Small intestine (tissue), 7 donors: Measurements from ENCODE around the gene OPA3. TPM values are rescaled to one million over a fixed set of nuclear protein-coding genes. Genes with fewer than 3 reads are reported as not detected.

ENCODE experiments used
- DNase-seq, 2 donors: peaks; one replicate each; pipeline versions ENCODE4 v3.0.0 to v3.0.0-alpha.2; 2013
- FAIRE-seq: peaks from 2 replicates; lab custom pipeline; 2012; peaks lifted over from hg19 to GRCh38; lab: Jason Lieb, UNC
- H3K27ac ChIP-seq, 3 donors: one replicate each; pipeline ENCODE4 v1.5.1; 2013; ENCODE audit warnings: low read length in 2 of 3, mild to moderate bottlenecking in 2 of 3, control low read depth in 1 of 3, inconsistent platforms in 1 of 3, low read depth in 1 of 3, moderate library complexity in 1 of 3
- H3K27me3 ChIP-seq, 3 donors: one replicate each; pipeline ENCODE4 v1.6.1; 2013; ENCODE audit warnings: low read length in 3 of 3, inconsistent platforms in 1 of 3; ENCODE audit not compliant: control insufficient read depth in 3 of 3, insufficient read depth in 3 of 3
- H3K36me3 ChIP-seq, 3 donors: one replicate each; pipeline ENCODE4 v1.6.1; 2013; ENCODE audit warnings: low read length in 3 of 3, inconsistent platforms in 1 of 3, low read depth in 1 of 3, mild to moderate bottlenecking in 1 of 3, moderate library complexity in 1 of 3; ENCODE audit not compliant: control insufficient read depth in 3 of 3, insufficient read depth in 2 of 3
- H3K4me1 ChIP-seq, 3 donors: one replicate each; pipeline ENCODE4 v1.6.1; 2013; ENCODE audit warnings: low read length in 2 of 3, inconsistent platforms in 1 of 3, low read depth in 1 of 3, mild to moderate bottlenecking in 1 of 3, moderate library complexity in 1 of 3; ENCODE audit not compliant: control insufficient read depth in 3 of 3, insufficient read depth in 2 of 3
- H3K4me3 ChIP-seq, 3 donors: one replicate each; pipeline ENCODE4 v1.5.1; 2013; ENCODE audit warnings: low read length in 3 of 3, control low read depth in 1 of 3, inconsistent platforms in 1 of 3, low read depth in 1 of 3, mild to moderate bottlenecking in 1 of 3, moderate library complexity in 1 of 3
- H3K9me3 ChIP-seq, 2 donors: one replicate each; pipeline ENCODE4 v1.6.1; 2013; ENCODE audit warnings: low read depth in 1 of 2, low read length in 1 of 2; ENCODE audit not compliant: control insufficient read depth in 2 of 2, insufficient read depth in 1 of 2
- WGBS, 3 donors: extraction: QIAGEN DNeasy Blood & Tissue Kit; methylation state at CpG; one replicate each; pipeline ENCODE4 v1.1.7; 2013; 5-methylcytosine and 5-hydroxymethylcytosine counted together
- polyA plus RNA-seq, 4 donors: library from polyadenylated mRNA; stranded (reverse) in 3 of 4; unstranded in 1 of 4; fragments of 200-250 nt in 3 of 4; fragments of 120-200 nt in 1 of 4; gene quantifications; one replicate each; pipeline versions ENCODE4 v1.2.1 to v1.2.3, GENCODE V29; 2013
- donor health status: healthy with polysubstance abuse.
- donor health status: control.
- donor health status: control.
- donor health status: Bipolar disorder and iron deficiency.
- donor health status: healthy.

The OPA3 gene
- polyA plus RNA-seq, 4 donors = 4.5 to 9.4 (median 6.4) TPM

GRCh38 chr19:45578861-45579260, 5.7 kb downstream of the OPA3 start:
- Histone ChIP-seq H3K27ac (no peak overlapping the region), H3K4me3 (no peak overlapping the region), H3K4me1 (peaks cover 0 to 16% (median 1%) of the 10 kb centered on the region in 3 donors), H3K36me3 (peaks cover 2 to 20% (median 2%) of the 10 kb centered on the region in 3 donors), H3K9me3 (no peaks in the 10 kb centered on the region), H3K27me3 (no peaks in the 10 kb centered on the region)
- DNase-seq = no peak
- no peak for FAIRE-seq
- WGBS, 3 donors = 75 to 92% (median 80%) methylated on average over 5 of the region's 5 CpGs

GRCh38 chr19:45577111-45577905, 7.3 kb downstream of the OPA3 start:
- H3K36me3 ChIP-seq = peaks cover under 1 to 23% (median 2%) of the 10 kb centered on the region in 3 donors
- H3K27ac ChIP-seq = peak overlapping the region in 2 of 3 donors; percentile 41 to 64
- FAIRE-seq (no peak), DNase-seq (peak; percentile 31 to 69)
- H3K9me3 ChIP-seq = no peaks in the 10 kb centered on the region
- H3K27me3 ChIP-seq = no peaks in the 10 kb centered on the region
- no peak overlapping the region for H3K4me3 ChIP-seq
- H3K4me1 ChIP-seq = peaks cover 0 to 16% (median 1%) of the 10 kb centered on the region in 3 donors
- WGBS, 3 donors = 37 to 43% (median 40%) methylated on average over 11 of the region's 11 CpGs

DNA sequence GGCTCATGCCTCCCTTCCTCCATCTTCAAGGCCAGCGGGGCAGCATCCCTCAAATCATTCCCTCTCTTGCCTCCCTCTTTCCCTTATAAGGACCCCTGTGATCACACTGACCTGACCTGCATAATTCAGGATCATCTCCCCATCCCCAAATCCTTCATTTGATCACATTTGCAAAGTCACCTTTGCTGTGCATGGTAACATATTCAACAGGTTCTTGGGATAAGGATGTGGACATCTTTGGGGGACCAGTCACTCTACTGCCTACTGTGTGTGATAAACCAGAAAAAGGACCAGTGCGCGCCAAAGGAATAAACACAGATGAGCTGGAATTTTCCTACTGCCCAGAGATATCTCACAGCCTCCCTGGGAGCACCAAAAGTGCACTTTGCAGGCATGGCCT, 7.9 kb downstream of the OPA3 start:
- DNase-seq = no peak
- no peak for FAIRE-seq
- Histone ChIP-seq H3K27me3 (no peaks in the 10 kb centered on the region), H3K27ac (peak overlapping the region in 2 of 3 donors; percentile 14 to 64), H3K9me3 (no peaks in the 10 kb centered on the region), H3K4me3 (no peak overlapping the region), H3K4me1 (peaks cover 0 to 16% (median 1%) of the 10 kb centered on the region in 3 donors), H3K36me3 (peaks cover 0 to 17% (median 0%) of the 10 kb centered on the region in 3 donors)
- WGBS, 3 donors = 58 to 92% (median 92%) methylated on average over 3 of the region's 3 CpGs

GRCh38 chr19:45575216-45575615, 9.4 kb downstream of the OPA3 start:
- DNase-seq = no peak
- H3K27me3 ChIP-seq = no peaks in the 10 kb centered on the region
- WGBS, 3 donors = 80 to 85% (median 82%) methylated on average over 5 of the region's 5 CpGs
- no peak overlapping the region for H3K4me3 ChIP-seq
- H3K27ac ChIP-seq = peak overlapping the region in 1 of 3 donors; percentile 61
- H3K9me3 ChIP-seq = no peaks in the 10 kb centered on the region
- no peak for FAIRE-seq
- H3K36me3 ChIP-seq = peaks cover 0 to 11% (median 0%) of the 10 kb centered on the region in 3 donors
- H3K4me1 ChIP-seq = peaks cover 0 to 16% (median 1%) of the 10 kb centered on the region in 3 donors

- Histone ChIP-seq H3K27ac (peak overlapping the region in 1 of 3 donors; percentile 45), H3K36me3 (peaks cover 0 to 14% (median 0%) of the 10 kb centered on the region in 3 donors), H3K9me3 (no peaks in the 10 kb centered on the region), H3K4me1 (peaks cover 0 to 16% (median 3%) of the 10 kb centered on the region in 3 donors), H3K4me3 (no peak overlapping the region), H3K27me3 (no peaks in the 10 kb centered on the region)
- 73 to 90% (median 85%) methylated on average over 4 of the region's 4 CpGs for WGBS, 3 donors
- FAIRE-seq (no peak), DNase-seq (no peak)
Measured at GRCh38 chr19:45574526-45574925, 10.1 kb downstream of the OPA3 start.

DNA sequence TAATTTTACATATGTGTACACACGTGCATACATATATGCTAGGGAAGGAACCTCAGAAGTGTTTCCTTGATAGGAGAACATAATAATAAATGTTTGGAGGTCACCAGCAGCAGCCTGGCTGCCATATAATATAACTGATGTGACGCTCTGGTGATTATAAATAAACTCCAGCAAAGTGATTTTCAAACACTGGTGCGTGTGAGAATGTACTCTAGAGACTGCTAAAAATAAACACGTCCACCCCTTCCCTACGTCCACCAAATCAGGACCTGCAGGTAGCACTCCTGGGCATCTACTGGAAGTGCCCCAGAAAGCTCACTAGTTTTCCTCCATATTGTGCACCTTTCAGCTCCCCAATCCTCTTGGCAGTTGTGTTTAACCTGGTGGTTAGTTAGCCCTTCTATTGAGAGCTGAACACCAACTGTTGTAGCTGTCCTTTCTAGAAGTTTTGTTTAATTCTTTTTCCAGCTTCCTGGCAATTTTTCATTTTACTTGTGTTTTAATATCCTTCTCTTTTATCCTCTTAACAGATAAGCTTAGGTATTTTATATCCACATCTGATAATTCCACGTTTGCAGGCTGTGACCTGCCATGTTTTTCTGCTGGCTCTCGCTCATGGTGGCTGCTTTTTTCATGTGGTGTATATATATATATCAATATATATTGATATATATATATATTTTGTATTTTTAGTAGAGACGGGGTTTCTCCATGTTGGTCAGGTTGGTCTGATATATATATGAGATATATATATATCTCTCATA, 13.0 kb downstream of the OPA3 start:
- FAIRE-seq (no peak), DNase-seq (no peak)
- H3K9me3 ChIP-seq = no peaks in the 10 kb centered on the region
- 84 to 88% (median 86%) methylated on average over 8 of the region's 8 CpGs for WGBS, 3 donors
- H3K27me3 ChIP-seq = no peaks in the 10 kb centered on the region
- H3K27ac ChIP-seq = no peak overlapping the region
- peaks cover 0 to 19% (median 0%) of the 10 kb centered on the region in 3 donors for H3K36me3 ChIP-seq
- H3K4me3 ChIP-seq = no peak overlapping the region
- peaks cover 0 to 4% (median 3%) of the 10 kb centered on the region in 3 donors for H3K4me1 ChIP-seq

- H3K27me3 ChIP-seq = no peaks in the 10 kb centered on the region
- FAIRE-seq (no peak), DNase-seq (peak; percentile 51 to 59)
- no peak overlapping the region for H3K4me3 ChIP-seq
- no peaks in the 10 kb centered on the region for H3K9me3 ChIP-seq
- peaks cover 0 to 1% (median 0%) of the 10 kb centered on the region in 3 donors for H3K4me1 ChIP-seq
- 70 to 83% (median 76%) methylated on average over 15 of the region's 15 CpGs for WGBS, 3 donors
- H3K27ac ChIP-seq = peak overlapping the region in 1 of 3 donors; percentile 27
- peaks cover 0 to 18% (median 0%) of the 10 kb centered on the region in 3 donors for H3K36me3 ChIP-seq
Measured at GRCh38 chr19:45569619-45570421, 14.8 kb downstream of the OPA3 start.
